ENCODE data around the gene PNMA6A.
"Not testable (repeated sequence)": the region's sequence is repeated elsewhere in the genome, so short reads cannot be mapped to it uniquely, and the experiment has no call there.

PNMA6A gene

GRCh38 chrX:153071909-153072583, at the start of gene PNMA6A:
TSS of gene PNMA6A (plus strand) at chrX:153072454. CDS start at chrX:153073063, 609 bp downstream.
- not testable (repeated sequence) for H3K9me3 ChIP-seq (ENCODE audit: control insufficient read depth, low read depth, low read length); H3K27ac ChIP-seq (ENCODE audit: low read length); H3K4me1 ChIP-seq (ENCODE audit: control insufficient read depth, low read depth, low read length); H3K9ac ChIP-seq (ENCODE audit: low read length); H3K4me3 ChIP-seq (ENCODE audit: low read length); H3K27me3 ChIP-seq (ENCODE audit: control insufficient read depth, insufficient read depth, low read length); H3K36me3 ChIP-seq (ENCODE audit: control insufficient read depth, low read depth, low read length)

GRCh38 chrX:153026501-153026900, 45.8 kb upstream of the PNMA6A start:
- H3K4me3 ChIP-seq (ENCODE audit: low read length); H3K27me3 ChIP-seq (ENCODE audit: control insufficient read depth, insufficient read depth, low read length); H3K36me3 ChIP-seq (ENCODE audit: control insufficient read depth, low read depth, low read length); H3K4me1 ChIP-seq (ENCODE audit: control insufficient read depth, low read depth, low read length); H3K9ac ChIP-seq (ENCODE audit: low read length); H3K9me3 ChIP-seq (ENCODE audit: control insufficient read depth, low read depth, low read length); H3K27ac ChIP-seq (ENCODE audit: low read length): not testable (repeated sequence)

- not testable (repeated sequence) for H3K27ac ChIP-seq (ENCODE audit: low read length); H3K27me3 ChIP-seq (ENCODE audit: control insufficient read depth, insufficient read depth, low read length)
These were observed 43.8 kb upstream of the PNMA6A start for GRCh38 chrX:153028487-153028886.

GRCh38 chrX:153029162-153029561, 43.1 kb upstream of the PNMA6A start:
- Histone ChIP-seq H3K4me1 (ENCODE audit: control insufficient read depth, low read depth, low read length) (no peaks in the 10 kb centered on the region), H3K27ac (ENCODE audit: low read length) (no peak overlapping the region), H3K27me3 (ENCODE audit: control insufficient read depth, insufficient read depth, low read length) (no peaks in the 10 kb centered on the region), H3K36me3 (ENCODE audit: control insufficient read depth, low read depth, low read length) (no peaks in the 10 kb centered on the region), H3K4me3 (ENCODE audit: low read length) (no peak overlapping the region), H3K9ac (ENCODE audit: low read length) (no peak overlapping the region), H3K9me3 (ENCODE audit: control insufficient read depth, low read depth, low read length) (peaks cover 7% of the 10 kb centered on the region)

More at GRCh38 chrX:153028487-153028886, 43.8 kb upstream of the PNMA6A start:
- H3K9ac ChIP-seq (ENCODE audit: low read length); H3K4me3 ChIP-seq (ENCODE audit: low read length); H3K36me3 ChIP-seq (ENCODE audit: control insufficient read depth, low read depth, low read length); H3K4me1 ChIP-seq (ENCODE audit: control insufficient read depth, low read depth, low read length): not testable (repeated sequence)
- peaks cover 11% of the 10 kb centered on the region for H3K9me3 ChIP-seq (ENCODE audit: control insufficient read depth, low read depth, low read length)

- H3K27me3 ChIP-seq (ENCODE audit: control insufficient read depth, insufficient read depth, low read length) = no peaks in the 10 kb centered on the region
- H3K4me3 ChIP-seq (ENCODE audit: low read length) = no peak overlapping the region
- no peaks in the 10 kb centered on the region for H3K4me1 ChIP-seq (ENCODE audit: control insufficient read depth, low read depth, low read length)
- peaks cover 12% of the 10 kb centered on the region for H3K9me3 ChIP-seq (ENCODE audit: control insufficient read depth, low read depth, low read length)
- no peaks in the 10 kb centered on the region for H3K36me3 ChIP-seq (ENCODE audit: control insufficient read depth, low read depth, low read length)
- H3K9ac ChIP-seq (ENCODE audit: low read length) = no peak overlapping the region
- no peak overlapping the region for H3K27ac ChIP-seq (ENCODE audit: low read length)
These were observed 42.4 kb upstream of the PNMA6A start for GRCh38 chrX:153029875-153030274.

GRCh38 chrX:153030801-153031200, 41.5 kb upstream of the PNMA6A start:
- H3K4me1 ChIP-seq (ENCODE audit: control insufficient read depth, low read depth, low read length) = no peaks in the 10 kb centered on the region
- H3K9ac ChIP-seq (ENCODE audit: low read length) = no peak overlapping the region
- no peak overlapping the region for H3K4me3 ChIP-seq (ENCODE audit: low read length)
- H3K36me3 ChIP-seq (ENCODE audit: control insufficient read depth, low read depth, low read length) = no peaks in the 10 kb centered on the region
- H3K27ac ChIP-seq (ENCODE audit: low read length) = no peak overlapping the region
- no peaks in the 10 kb centered on the region for H3K27me3 ChIP-seq (ENCODE audit: control insufficient read depth, insufficient read depth, low read length)
- H3K9me3 ChIP-seq (ENCODE audit: control insufficient read depth, low read depth, low read length) = peaks cover 12% of the 10 kb centered on the region

- Histone ChIP-seq H3K27ac (ENCODE audit: low read length) (no peak overlapping the region), H3K36me3 (ENCODE audit: control insufficient read depth, low read depth, low read length) (no peaks in the 10 kb centered on the region), H3K4me3 (ENCODE audit: low read length) (no peak overlapping the region), H3K4me1 (ENCODE audit: control insufficient read depth, low read depth, low read length) (no peaks in the 10 kb centered on the region), H3K9ac (ENCODE audit: low read length) (no peak overlapping the region), H3K9me3 (ENCODE audit: control insufficient read depth, low read depth, low read length) (peaks cover 19% of the 10 kb centered on the region), H3K27me3 (ENCODE audit: control insufficient read depth, insufficient read depth, low read length) (no peaks in the 10 kb centered on the region)
These were observed 39.7 kb upstream of the PNMA6A start for GRCh38 chrX:153032397-153033118.

GRCh38 chrX:153049093-153049492, 23.2 kb upstream of the PNMA6A start:
- Histone ChIP-seq H3K4me3 (ENCODE audit: low read length) (no peak overlapping the region), H3K4me1 (ENCODE audit: control insufficient read depth, low read depth, low read length) (no peaks in the 10 kb centered on the region), H3K9ac (ENCODE audit: low read length) (no peak overlapping the region), H3K27me3 (ENCODE audit: control insufficient read depth, insufficient read depth, low read length) (no peaks in the 10 kb centered on the region), H3K27ac (ENCODE audit: low read length) (no peak overlapping the region), H3K9me3 (ENCODE audit: control insufficient read depth, low read depth, low read length) (peaks cover 27% of the 10 kb centered on the region), H3K36me3 (ENCODE audit: control insufficient read depth, low read depth, low read length) (no peaks in the 10 kb centered on the region)

- Histone ChIP-seq H3K9me3 (ENCODE audit: control insufficient read depth, low read depth, low read length) (peaks cover 22% of the 10 kb centered on the region), H3K36me3 (ENCODE audit: control insufficient read depth, low read depth, low read length) (no peaks in the 10 kb centered on the region), H3K4me1 (ENCODE audit: control insufficient read depth, low read depth, low read length) (no peaks in the 10 kb centered on the region)
These were observed 19.7 kb upstream of the PNMA6A start for GRCh38 chrX:153052534-153052933.

GRCh38 chrX:153055871-153056749, 16.1 kb upstream of the PNMA6A start, which contains the start of gene PNMA3:
TSS of gene PNMA3 (plus strand) at chrX:153056470. CDS start at chrX:153057056, 586 bp downstream.
- Histone ChIP-seq H3K9ac (ENCODE audit: low read length) (no peak within 1 kb of the TSS), H3K4me3 (ENCODE audit: low read length) (no peak within 1 kb of the TSS), H3K27ac (ENCODE audit: low read length) (no peak within 1 kb of the TSS), H3K36me3 (ENCODE audit: control insufficient read depth, low read depth, low read length) (no peaks in the 10 kb centered on the region), H3K27me3 (ENCODE audit: control insufficient read depth, insufficient read depth, low read length) (peaks cover 9% of the 10 kb centered on the region), H3K4me1 (ENCODE audit: control insufficient read depth, low read depth, low read length) (no peaks in the 10 kb centered on the region), H3K9me3 (ENCODE audit: control insufficient read depth, low read depth, low read length) (peaks cover 13% of the 10 kb centered on the region)

More at GRCh38 chrX:153052534-153052933, 19.7 kb upstream of the PNMA6A start:
- Histone ChIP-seq H3K27me3 (ENCODE audit: control insufficient read depth, insufficient read depth, low read length) (peaks cover 9% of the 10 kb centered on the region), H3K9ac (ENCODE audit: low read length) (no peak overlapping the region), H3K27ac (ENCODE audit: low read length) (no peak overlapping the region), H3K4me3 (ENCODE audit: low read length) (no peak overlapping the region)

- H3K4me1 ChIP-seq (ENCODE audit: control insufficient read depth, low read depth, low read length) = no peaks in the 10 kb centered on the region
- no peak overlapping the region for H3K9ac ChIP-seq (ENCODE audit: low read length)
- H3K27me3 ChIP-seq (ENCODE audit: control insufficient read depth, insufficient read depth, low read length) = peaks cover 9% of the 10 kb centered on the region
- H3K36me3 ChIP-seq (ENCODE audit: control insufficient read depth, low read depth, low read length) = no peaks in the 10 kb centered on the region
- peaks cover 13% of the 10 kb centered on the region for H3K9me3 ChIP-seq (ENCODE audit: control insufficient read depth, low read depth, low read length)
- no peak overlapping the region for H3K4me3 ChIP-seq (ENCODE audit: low read length)
- H3K27ac ChIP-seq (ENCODE audit: low read length) = no peak overlapping the region
These were observed 15.0 kb upstream of the PNMA6A start for GRCh38 chrX:153057281-153057680.
